Fibroblast of the aortic adventitia (primary cell): ENCODE measurements around the gene POLR1G. TPM values are rescaled to one million over a fixed set of nuclear protein-coding genes. Genes with fewer than 3 reads are reported as not detected.

ENCODE experiments used
- DNase-seq: peaks from one replicate; pipeline ENCODE4 v3.0.0-alpha.2; 2010; ENCODE audit warnings: low read depth
- H3K4me3 ChIP-seq: 2 replicates; pipeline ENCODE4 v1.5.1; 2011; ENCODE audit warnings: low read depth, mild to moderate bottlenecking, control low read depth, low read length, moderate library complexity
- CTCF ChIP-seq: IDR thresholded peaks from 2 replicates; pipeline ENCODE4 v1.5.1; 2011; ENCODE audit warnings: mild to moderate bottlenecking, low read length, control low read depth, inconsistent platforms; ENCODE audit not compliant: insufficient read depth
- small RNA-seq: library from RNA; depleted of rRNA; stranded (forward); fragments of <200 nt; gene quantifications from one replicate; pipeline ENCODE3, GENCODE V24; 2012
- total RNA-seq: library from RNA; depleted of rRNA; stranded (reverse); fragments of >200 nt; gene quantifications from 2 replicates; pipeline ENCODE4 v1.2.3, GENCODE V29; 2012; ENCODE audit warnings: low replicate concordance

Gene POLR1G
- total RNA-seq, 1 donor: 5.7 TPM

DNA sequence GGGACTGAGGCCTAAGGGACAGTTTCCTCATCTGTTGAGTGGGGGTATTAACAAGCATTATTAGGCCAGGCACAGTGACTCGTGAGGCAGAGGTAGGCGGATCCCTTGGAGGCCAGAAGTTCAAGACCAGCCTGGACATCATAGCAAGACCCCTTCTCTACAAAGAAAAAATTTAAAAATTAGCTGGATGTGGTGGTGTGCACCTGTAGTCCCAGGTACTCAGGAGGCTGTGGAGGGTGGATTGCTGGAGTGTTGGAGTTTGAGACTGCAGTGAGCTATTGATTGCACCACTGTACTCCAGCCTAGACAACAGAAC lies 50.0 kb downstream of the POLR1G start:
- H3K4me3 ChIP-seq: no peak overlapping the region
- TF ChIP-seq CTCF: no peak

GRCh38 chr19:45457776-45458175 lies 51.3 kb downstream of the POLR1G start:
- no peak overlapping the region for H3K4me3 ChIP-seq
- no peak for DNase-seq
- no peak for TF ChIP-seq CTCF

More for the DNA sequence above, 50.0 kb downstream of the POLR1G start:
- DNase-seq: no peak

Small RNA genes lying within 50 kb of the gene (small RNA-seq; reads per million reads assigned to genes)
- gene MIR6088: not detected

Other genes with a start within 250 kb of the POLR1G start
- 0.25 and 0.36 TPM in 2 replicates for gene NKPD1, start 245.7 kb upstream of the POLR1G start, total RNA-seq
- gene TRAPPC6A, start 228.4 kb upstream of the POLR1G start, total RNA-seq: 6.9 and 10.1 TPM in 2 replicates
- 7.7 and 16.1 TPM in 2 replicates for gene BLOC1S3, start 227.9 kb upstream of the POLR1G start, total RNA-seq
- gene EXOC3L2, start 161.2 kb upstream of the POLR1G start, total RNA-seq: under 0.01 TPM in 1 of 2 replicates, not detected in the other
- gene MARK4, start 155.4 kb upstream of the POLR1G start, total RNA-seq: 9.8 and 17.1 TPM in 2 replicates
- not detected in 2 replicates for gene CKM, start 83.8 kb upstream of the POLR1G start, total RNA-seq
- gene KLC3, start 65.9 kb upstream of the POLR1G start, total RNA-seq: not detected in 2 replicates
- gene ERCC2, start 36.1 kb upstream of the POLR1G start, total RNA-seq: 22.3 and 34.8 TPM in 2 replicates
- gene PPP1R13L, start 1.6 kb upstream of the POLR1G start, total RNA-seq: 1.3 and 2.8 TPM in 2 replicates
- 109 and 111 TPM in 2 replicates for gene ERCC1, start 17.3 kb downstream of the POLR1G start, total RNA-seq
- gene FOSB, start 61.4 kb downstream of the POLR1G start, total RNA-seq: 0.33 and 0.81 TPM in 2 replicates
- gene RTN2, start 90.4 kb downstream of the POLR1G start, total RNA-seq: 5.7 and 26.8 TPM in 2 replicates
- gene PPM1N, start 91.8 kb downstream of the POLR1G start, total RNA-seq: 0.99 and 2.4 TPM in 2 replicates
- 31.6 and 33.3 TPM in 2 replicates for gene VASP, start 100.8 kb downstream of the POLR1G start, total RNA-seq
- 8.8 and 9.6 TPM in 2 replicates for gene OPA3, start 178.2 kb downstream of the POLR1G start, total RNA-seq
- gene GPR4, start 195.6 kb downstream of the POLR1G start, total RNA-seq: 0.16 TPM in 1 of 2 replicates, not detected in the other
- 9.9 and 23.4 TPM in 2 replicates for gene EML2, start 232.8 kb downstream of the POLR1G start, total RNA-seq